HG03060 (cell line): ENCODE data around the gene TFDP2.
"Not testable (repeated sequence)": the region's sequence is repeated elsewhere in the genome, so short reads cannot be mapped to it uniquely, and the experiment has no call there.

ENCODE experiments used
- ATAC-seq: cut with Tn5 transposase; IDR thresholded peaks from one replicate; pipeline ENCODE4 v1.9.1; 2021; ENCODE audit warnings: low read depth, moderate number of reproducible peaks; ENCODE audit not compliant: unreplicated experiment

TFDP2 gene

GRCh38 chr3:141979050-141979671, 170.2 kb downstream of the TFDP2 start:
- ATAC-seq, result no peak

GRCh38 chr3:141974777-141975176, 174.6 kb downstream of the TFDP2 start:
- ATAC-seq, result not testable (repeated sequence)

DNA sequence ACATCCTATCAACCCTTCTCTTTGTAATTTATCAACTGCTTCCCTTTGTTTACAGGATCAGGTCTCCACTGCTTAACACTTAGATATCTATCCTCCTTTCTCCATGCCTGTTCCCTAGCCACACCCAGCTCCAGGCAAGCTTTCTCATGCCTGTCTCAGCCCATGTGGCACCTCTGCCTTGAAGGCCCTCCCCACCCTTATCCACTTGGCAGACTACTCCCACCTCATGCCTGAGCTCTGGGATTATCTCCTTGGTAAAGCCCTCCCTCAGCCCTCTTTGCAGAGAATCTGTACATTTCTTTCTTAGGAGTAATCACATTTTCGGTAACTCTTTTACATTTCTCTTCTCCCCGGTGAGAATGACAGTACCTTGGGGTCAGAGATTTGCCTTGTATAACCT, 176.9 kb downstream of the TFDP2 start:
- ATAC-seq, result no peak

- ATAC-seq, result no peak
Measured at GRCh38 chr3:141971571-141971970, 177.8 kb downstream of the TFDP2 start.

DNA sequence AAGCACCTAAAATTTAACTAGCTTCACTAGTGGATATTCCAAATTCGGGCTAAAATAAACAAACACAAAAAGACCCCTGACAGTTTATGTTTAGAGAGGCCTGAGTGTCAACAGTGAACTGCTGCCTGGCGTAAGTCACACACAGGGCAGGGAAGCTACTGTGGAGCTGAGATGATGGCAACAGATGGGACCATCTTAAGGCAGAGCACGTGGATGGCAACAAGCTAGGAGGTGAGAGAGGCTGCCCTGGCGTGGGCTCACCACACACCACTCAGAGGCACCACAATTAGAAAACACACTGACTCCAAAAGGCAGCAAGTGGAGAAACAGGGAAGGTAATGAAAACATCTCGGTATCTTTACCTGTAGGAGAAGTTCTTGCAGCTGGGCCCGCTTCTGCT, 179.6 kb downstream of the TFDP2 start:
- ATAC-seq, result no peak

GRCh38 chr3:141965471-141965870, 183.9 kb downstream of the TFDP2 start:
- ATAC-seq, result no peak

GRCh38 chr3:141963301-141963700, 186.0 kb downstream of the TFDP2 start:
- ATAC-seq, result no peak

DNA sequence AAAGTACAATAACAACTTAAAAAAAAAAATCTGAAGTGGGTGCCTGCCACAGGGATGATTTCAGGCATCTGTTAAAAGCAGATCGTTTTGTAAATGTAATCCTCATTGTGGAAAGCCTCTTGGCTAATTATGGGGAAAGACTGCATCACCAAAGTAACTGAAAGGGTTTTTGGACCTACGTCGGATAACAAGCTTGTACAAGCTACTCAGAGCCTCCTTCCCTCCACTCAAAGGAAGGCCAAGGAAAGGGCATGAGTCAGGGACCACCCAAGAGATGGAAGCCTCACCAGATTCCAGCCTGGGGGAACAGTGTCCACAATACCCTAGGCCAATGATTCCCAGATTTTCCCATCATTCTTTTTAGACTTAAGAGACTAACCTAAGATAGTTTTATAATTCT, 188.6 kb downstream of the TFDP2 start:
- no peak for ATAC-seq

GRCh38 chr3:141959589-141960554, 189.5 kb downstream of the TFDP2 start:
- no peak for ATAC-seq

GRCh38 chr3:141955175-141955574, 194.2 kb downstream of the TFDP2 start:
- ATAC-seq, result no peak

GRCh38 chr3:141952611-141953010, 196.7 kb downstream of the TFDP2 start:
- ATAC-seq, result no peak

DNA sequence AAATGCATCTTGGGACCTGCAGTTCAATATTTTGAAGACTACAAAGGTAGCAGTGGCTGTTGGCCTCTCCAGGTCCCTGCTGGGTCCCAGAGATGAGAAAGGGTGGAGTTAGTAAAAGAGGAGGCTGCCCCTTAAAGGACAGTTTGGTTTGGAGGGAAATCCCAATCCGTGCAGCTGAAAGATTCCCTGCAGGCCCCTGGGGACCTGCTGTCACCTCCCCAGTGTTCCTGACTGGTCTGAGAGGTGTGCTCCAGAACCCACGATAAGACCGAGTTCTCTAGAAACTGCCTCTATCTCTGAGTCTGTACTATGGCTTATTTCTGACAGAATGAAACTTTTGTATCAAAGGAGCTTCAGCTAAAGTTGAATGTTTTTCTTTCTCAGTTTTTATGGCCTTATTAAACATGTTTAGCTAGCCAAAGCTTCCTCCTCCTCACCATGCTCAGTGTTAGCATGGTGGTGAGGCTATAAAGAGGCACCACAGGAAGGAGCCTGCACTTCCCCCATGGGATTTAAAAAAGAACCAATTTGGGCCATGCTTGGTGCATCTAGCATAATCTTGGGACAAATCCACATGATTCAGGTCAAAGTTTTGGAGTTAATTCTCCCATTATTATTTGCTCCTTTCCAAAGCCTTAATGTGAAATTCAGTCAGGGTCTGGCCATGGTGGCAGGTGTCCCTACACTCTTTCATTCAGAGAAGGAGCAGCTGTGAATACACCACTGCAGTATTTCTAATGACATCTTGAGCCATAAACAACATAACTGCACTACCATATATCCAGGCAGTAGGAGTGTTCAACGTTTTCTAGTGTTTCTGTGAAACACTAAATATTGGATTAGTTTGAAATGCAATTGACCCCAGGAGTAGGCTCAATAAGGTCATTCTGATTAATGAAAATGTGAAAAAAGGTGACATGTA, 198.5 kb downstream of the TFDP2 start:
- ATAC-seq, result no peak

DNA sequence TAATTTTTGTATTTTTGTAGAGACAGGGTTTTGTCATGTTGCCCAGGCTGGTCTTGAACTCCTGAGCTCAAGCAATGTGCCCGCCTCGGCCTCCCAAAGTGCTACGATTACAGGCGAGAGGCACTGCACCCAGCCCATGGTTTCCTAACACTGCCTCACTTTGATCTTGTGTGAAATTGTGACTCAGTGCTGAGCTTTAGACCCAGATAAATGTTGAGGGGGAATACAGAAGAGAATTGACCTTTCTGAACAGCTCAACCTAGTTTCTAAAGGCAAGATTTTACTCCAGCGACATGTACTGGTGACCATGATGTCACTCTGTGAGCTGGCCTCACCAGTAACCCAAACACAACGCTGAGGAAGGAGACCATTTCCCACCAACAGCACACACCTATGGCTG, 199.4 kb downstream of the TFDP2 start:
- no peak for ATAC-seq

DNA sequence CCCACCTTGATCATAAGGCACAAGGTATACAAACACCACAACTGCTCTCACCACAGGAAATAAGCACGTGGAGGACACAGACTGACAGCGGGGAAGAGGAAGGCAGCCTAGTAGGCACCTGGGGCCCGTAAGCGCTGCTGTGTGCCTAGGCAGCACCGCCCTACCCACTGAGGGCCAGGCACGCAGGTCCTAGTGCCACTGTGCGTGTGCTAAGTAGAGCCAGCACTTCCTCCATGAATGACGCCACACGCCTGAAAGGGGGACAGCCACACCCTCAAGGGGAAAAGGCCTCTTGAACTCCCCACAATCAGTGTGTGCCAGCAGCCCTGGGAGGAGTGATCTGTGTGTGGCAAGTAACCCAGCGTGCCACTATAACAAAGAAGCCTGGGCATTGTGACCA, 199.9 kb downstream of the TFDP2 start:
- no peak for ATAC-seq

DNA sequence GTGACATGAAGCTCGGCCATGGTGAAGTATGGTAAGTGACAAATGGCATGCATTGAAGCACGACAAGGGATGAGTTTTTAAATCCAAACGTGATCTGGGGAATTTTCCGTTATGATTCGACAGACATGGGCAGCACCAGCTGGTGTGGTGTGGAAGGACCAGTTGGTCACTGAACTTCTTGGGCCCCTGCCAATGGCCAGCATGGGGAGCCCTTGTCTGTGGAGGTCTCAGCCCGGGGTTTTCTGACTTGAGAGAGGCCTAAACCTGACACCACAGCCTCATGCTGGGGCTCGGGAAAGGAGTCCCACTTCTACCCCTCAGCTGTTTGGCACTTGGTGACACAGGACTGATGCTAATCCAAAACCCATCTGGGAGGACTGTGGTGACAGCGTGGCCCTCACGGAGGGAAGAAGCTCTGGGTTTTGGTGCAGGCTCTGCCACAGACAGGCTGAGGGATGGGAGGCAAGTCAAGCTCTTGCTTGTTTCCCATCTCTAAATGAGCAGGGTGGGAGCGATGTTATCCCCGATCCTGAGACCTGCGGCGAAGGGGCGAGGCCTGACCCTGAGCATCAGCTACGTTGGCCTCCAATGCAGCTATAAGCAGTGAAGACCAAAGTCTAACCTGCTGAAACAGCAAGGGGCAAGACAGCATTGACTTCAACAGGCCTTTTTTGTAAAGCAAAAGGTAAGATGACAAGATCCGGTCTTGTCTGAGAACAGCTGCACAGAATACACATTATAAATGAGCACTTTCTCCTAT, 203.4 kb downstream of the TFDP2 start:
- ATAC-seq, result no peak

DNA sequence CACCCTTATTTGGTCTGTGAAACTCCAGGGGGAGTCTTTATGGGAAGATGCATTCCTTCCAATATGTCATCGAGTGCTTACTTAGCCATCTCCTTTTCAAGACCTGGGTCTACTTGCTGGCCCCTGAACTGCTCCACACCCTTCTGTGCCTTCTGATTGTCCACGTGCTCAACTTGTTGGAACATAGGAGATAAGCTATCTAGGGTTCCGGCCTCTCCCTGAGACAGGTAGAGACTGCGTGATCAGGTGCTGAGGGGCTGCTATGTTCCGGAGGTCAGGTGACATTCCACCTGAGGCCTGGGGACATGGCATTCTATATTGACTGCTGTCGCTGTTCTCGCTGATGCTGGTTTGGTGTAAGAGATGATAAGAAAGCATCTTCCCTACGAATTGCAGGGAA, 207.3 kb downstream of the TFDP2 start:
- no peak for ATAC-seq

GRCh38 chr3:141941093-141941492, 208.3 kb downstream of the TFDP2 start:
- no peak for ATAC-seq

DNA sequence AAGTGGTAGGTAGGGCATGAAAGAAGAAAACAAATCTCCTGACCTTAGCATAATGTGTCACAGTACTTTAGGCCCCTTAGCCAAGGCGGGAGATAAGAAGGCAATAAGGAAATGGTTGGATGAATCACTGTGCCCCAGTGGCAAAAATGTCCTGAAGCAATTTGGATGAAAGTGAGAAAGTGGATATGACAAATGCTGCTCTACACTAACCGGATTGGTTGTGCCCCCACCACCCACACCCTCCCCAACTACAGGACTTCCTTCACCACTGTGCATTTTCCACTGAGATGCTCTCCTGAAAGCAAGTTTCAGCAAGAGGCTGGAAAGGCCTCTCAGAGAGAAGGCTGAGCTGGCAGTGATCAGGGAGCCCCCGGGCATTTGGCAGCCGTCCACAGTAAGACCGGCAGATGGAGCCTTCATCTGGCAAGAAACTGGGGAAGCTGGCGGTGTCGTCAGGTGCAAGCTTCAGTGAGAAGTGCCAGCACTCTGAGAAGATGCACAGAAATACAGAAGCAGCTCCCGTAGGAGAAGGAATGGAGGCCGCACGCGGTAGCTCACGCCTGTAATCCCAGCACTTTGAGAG, 209.1 kb downstream of the TFDP2 start:
- no peak for ATAC-seq

DNA sequence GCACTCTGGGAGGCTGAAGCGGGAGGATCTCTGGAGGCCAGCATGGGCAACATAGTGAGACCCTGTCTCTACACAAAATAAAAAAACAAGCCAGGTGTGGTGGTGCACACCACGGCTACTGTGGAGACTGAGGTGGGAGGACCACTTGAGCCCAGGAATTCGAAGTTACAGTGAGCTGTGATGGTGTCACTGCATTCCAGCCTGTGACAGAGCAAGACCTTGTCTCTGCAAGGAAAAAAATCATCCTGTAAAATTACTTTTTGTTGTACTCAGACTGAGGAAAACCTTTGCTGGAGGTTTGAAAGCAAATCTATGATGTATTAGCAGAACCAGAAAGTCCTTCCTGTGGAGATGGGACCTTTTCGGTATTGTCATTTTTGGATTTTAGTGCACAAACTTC, 209.6 kb downstream of the TFDP2 start:
- no peak for ATAC-seq

- no peak for ATAC-seq
Measured at GRCh38 chr3:141938011-141938500, 211.3 kb downstream of the TFDP2 start.
